BLaER1 (cell line): ENCODE data around the gene IRF7.

Experiments used
- H3K27ac ChIP-seq: shearing (Covaris generic); formaldehyde crosslinking; 2 replicates; pipeline ENCODE4 v1.8.1; 2022
- H3K27me3 ChIP-seq: shearing (Covaris generic); formaldehyde crosslinking; 2 replicates; pipeline ENCODE4 v1.8.1; 2022
- H3K36me3 ChIP-seq: shearing (Covaris generic); formaldehyde crosslinking; 2 replicates; pipeline ENCODE4 v1.8.1; 2022
- H3K4me1 ChIP-seq: shearing (Covaris generic); formaldehyde crosslinking; 2 replicates; pipeline ENCODE4 v1.8.1; 2022
- H3K4me2 ChIP-seq: shearing (Covaris generic); formaldehyde crosslinking; 2 replicates; pipeline ENCODE4 v1.8.1; 2022
- H3K4me3 ChIP-seq: shearing (Covaris generic); formaldehyde crosslinking; 2 replicates; pipeline ENCODE4 v1.8.1; 2022
- H3K9ac ChIP-seq: shearing (Covaris generic); formaldehyde crosslinking; 2 replicates; pipeline ENCODE4 v1.8.1; 2022
- H3K9me3 ChIP-seq: shearing (Covaris generic); formaldehyde crosslinking; 2 replicates; pipeline ENCODE4 v1.8.1; 2022
- H4K20me1 ChIP-seq: shearing (Covaris generic); formaldehyde crosslinking; 2 replicates; pipeline ENCODE4 v1.8.1; 2022
- Cebpa-rat ChIP-seq: shearing (Covaris generic); IDR thresholded peaks from 2 replicates; pipeline ENCODE4 v1.8.1; 2022

Gene IRF7

GRCh38 chr11:641806-642370 is 26.1 kb upstream of the IRF7 start:
- Histone ChIP-seq H4K20me1 (peaks cover 97% of the 10 kb centered on the region), H3K27me3 (peaks cover 54% of the 10 kb centered on the region), H3K4me3 (no peak overlapping the region), H3K4me1 (peaks cover 59% of the 10 kb centered on the region), H3K9ac (no peak overlapping the region), H3K36me3 (peaks cover 63% of the 10 kb centered on the region), H3K4me2 (no peak overlapping the region), H3K27ac (no peak overlapping the region), H3K9me3 (no peaks in the 10 kb centered on the region)
- TF ChIP-seq Cebpa-rat = no peak

- no peaks in the 10 kb centered on the region for H3K9me3 ChIP-seq
- no peak for TF ChIP-seq Cebpa-rat
- H3K27ac ChIP-seq = no peak overlapping the region
- H3K9ac ChIP-seq = no peak overlapping the region
- H3K4me2 ChIP-seq = peak overlapping the region; percentile 89
- H3K27me3 ChIP-seq = peaks cover 62% of the 10 kb centered on the region
- peaks cover 95% of the 10 kb centered on the region for H4K20me1 ChIP-seq
- peaks cover 56% of the 10 kb centered on the region for H3K36me3 ChIP-seq
- H3K4me1 ChIP-seq = peaks cover 42% of the 10 kb centered on the region
- peak overlapping the region; percentile 37; the same call in 1 of the 2 replicates for H3K4me3 ChIP-seq
These were observed 24.4 kb upstream of the IRF7 start for GRCh38 chr11:640021-640706.

- no peaks in the 10 kb centered on the region for H3K9me3 ChIP-seq
- peaks cover 95% of the 10 kb centered on the region for H4K20me1 ChIP-seq
- H3K4me3 ChIP-seq = no peak overlapping the region
- no peak for TF ChIP-seq Cebpa-rat
- H3K27me3 ChIP-seq = peaks cover 62% of the 10 kb centered on the region
- peaks cover 40% of the 10 kb centered on the region for H3K4me1 ChIP-seq
- H3K9ac ChIP-seq = no peak overlapping the region
- H3K36me3 ChIP-seq = peaks cover 52% of the 10 kb centered on the region
- H3K27ac ChIP-seq = no peak overlapping the region
- H3K4me2 ChIP-seq = peak overlapping the region; percentile 89
These were observed 23.7 kb upstream of the IRF7 start for GRCh38 chr11:639332-639955.

GRCh38 chr11:638631-639331 is 23.0 kb upstream of the IRF7 start:
- Histone ChIP-seq H3K36me3 (peaks cover 46% of the 10 kb centered on the region), H3K9me3 (no peaks in the 10 kb centered on the region), H3K4me1 (peaks cover 44% of the 10 kb centered on the region), H3K9ac (no peak overlapping the region), H3K27me3 (peaks cover 62% of the 10 kb centered on the region), H3K27ac (no peak overlapping the region), H4K20me1 (peaks cover 94% of the 10 kb centered on the region), H3K4me2 (peak overlapping the region; percentile 89), H3K4me3 (no peak overlapping the region)
- TF ChIP-seq Cebpa-rat = no peak

- H3K27me3 ChIP-seq = peaks cover 62% of the 10 kb centered on the region
- H3K4me1 ChIP-seq = peaks cover 54% of the 10 kb centered on the region
- peaks cover 38% of the 10 kb centered on the region for H3K36me3 ChIP-seq
- no peak overlapping the region for H3K9ac ChIP-seq
- no peak overlapping the region for H3K27ac ChIP-seq
- no peak overlapping the region for H3K4me3 ChIP-seq
- no peak overlapping the region for H3K4me2 ChIP-seq
- no peaks in the 10 kb centered on the region for H3K9me3 ChIP-seq
- no peak for TF ChIP-seq Cebpa-rat
- peaks cover 91% of the 10 kb centered on the region for H4K20me1 ChIP-seq
These were observed 22.1 kb upstream of the IRF7 start for GRCh38 chr11:637593-638521.

GRCh38 chr11:637333-637592 is 21.5 kb upstream of the IRF7 start:
- Histone ChIP-seq H3K27me3 (peaks cover 61% of the 10 kb centered on the region), H3K9me3 (no peaks in the 10 kb centered on the region), H3K27ac (no peak overlapping the region), H3K9ac (no peak overlapping the region), H3K4me1 (peaks cover 52% of the 10 kb centered on the region), H4K20me1 (peaks cover 91% of the 10 kb centered on the region), H3K4me2 (no peak overlapping the region), H3K36me3 (peaks cover 32% of the 10 kb centered on the region), H3K4me3 (no peak overlapping the region)
- TF ChIP-seq Cebpa-rat = no peak

GRCh38 chr11:636511-637332 is 21.0 kb upstream of the IRF7 start, which contains the start of gene DRD4:
DRD4 (plus strand) TSS chr11:637269; CDS start chr11:637305, 36 bp downstream.
- Histone ChIP-seq H3K9me3 (no peaks in the 10 kb centered on the region), H3K9ac (no peak within 1 kb of the TSS), H3K4me1 (peaks cover 47% of the 10 kb centered on the region), H4K20me1 (peaks cover 86% of the 10 kb centered on the region), H3K36me3 (peaks cover 27% of the 10 kb centered on the region), H3K27ac (no peak within 1 kb of the TSS), H3K4me3 (no peak within 1 kb of the TSS), H3K27me3 (peaks cover 57% of the 10 kb centered on the region), H3K4me2 (no peak within 1 kb of the TSS)
- no peak for TF ChIP-seq Cebpa-rat

GRCh38 chr11:635945-636510 is 20.3 kb upstream of the IRF7 start:
- H3K4me3 ChIP-seq = no peak overlapping the region
- TF ChIP-seq Cebpa-rat = no peak
- H4K20me1 ChIP-seq = peaks cover 79% of the 10 kb centered on the region

More at GRCh38 chr11:635945-636510, 20.3 kb upstream of the IRF7 start:
- Histone ChIP-seq H3K4me2 (no peak overlapping the region), H3K36me3 (peaks cover 20% of the 10 kb centered on the region), H3K9ac (no peak overlapping the region), H3K4me1 (peaks cover 40% of the 10 kb centered on the region), H3K9me3 (no peaks in the 10 kb centered on the region), H3K27ac (no peak overlapping the region), H3K27me3 (peaks cover 50% of the 10 kb centered on the region)
